ENCODE data around the gene GNG2.

DNA sequence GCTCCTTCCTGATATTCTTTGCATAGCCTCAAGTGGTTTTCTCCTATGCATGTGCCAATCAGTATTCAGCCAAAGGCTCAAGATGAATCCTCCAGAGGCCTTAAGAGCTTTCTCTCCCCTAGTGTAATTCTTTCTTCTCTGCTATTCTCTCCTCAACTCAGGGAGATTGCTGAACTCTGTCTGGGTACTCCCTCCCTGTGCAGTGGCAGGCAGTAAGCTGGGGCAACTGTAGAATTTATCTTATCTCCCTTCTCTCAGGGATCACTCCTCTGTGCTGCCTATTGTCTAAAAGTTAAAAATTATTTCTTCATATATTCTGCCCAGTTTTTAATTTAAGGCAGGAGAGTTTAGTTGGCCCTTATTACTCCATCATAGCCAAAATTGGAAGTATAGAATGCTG lies 100.5 kb downstream of the GNG2 start:
- TF ChIP-seq, protein P1, sequence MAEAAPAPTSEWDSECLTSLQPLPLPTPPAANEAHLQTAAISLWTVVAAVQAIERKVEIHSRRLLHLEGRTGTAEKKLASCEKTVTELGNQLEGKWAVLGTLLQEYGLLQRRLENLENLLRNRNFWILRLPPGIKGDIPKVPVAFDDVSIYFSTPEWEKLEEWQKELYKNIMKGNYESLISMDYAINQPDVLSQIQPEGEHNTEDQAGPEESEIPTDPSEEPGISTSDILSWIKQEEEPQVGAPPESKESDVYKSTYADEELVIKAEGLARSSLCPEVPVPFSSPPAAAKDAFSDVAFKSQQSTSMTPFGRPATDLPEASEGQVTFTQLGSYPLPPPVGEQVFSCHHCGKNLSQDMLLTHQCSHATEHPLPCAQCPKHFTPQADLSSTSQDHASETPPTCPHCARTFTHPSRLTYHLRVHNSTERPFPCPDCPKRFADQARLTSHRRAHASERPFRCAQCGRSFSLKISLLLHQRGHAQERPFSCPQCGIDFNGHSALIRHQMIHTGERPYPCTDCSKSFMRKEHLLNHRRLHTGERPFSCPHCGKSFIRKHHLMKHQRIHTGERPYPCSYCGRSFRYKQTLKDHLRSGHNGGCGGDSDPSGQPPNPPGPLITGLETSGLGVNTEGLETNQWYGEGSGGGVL (tag by site-specific recombination; IDR thresholded peaks at IDR 0.05), result no peak
- no peak for TF ChIP-seq ZNF610 (tag by site-specific recombination; IDR thresholded peaks at IDR 0.05; ENCODE audit: borderline replicate concordance)
- no peak for TF ChIP-seq ZFP3 (tag by site-specific recombination; IDR thresholded peaks at IDR 0.05; ENCODE audit: low read depth)
